Brain microvascular endothelial cell (primary cell): ENCODE data around the gene DNAI7.

Experiments
- DNase-seq: peaks from one replicate; pipeline ENCODE4 v3.0.0-alpha.2; 2020
- H3K27ac ChIP-seq: fragments of 250-450 bp; sonication (Bioruptor Pico); 2 replicates; pipeline ENCODE4 v1.5.1; 2020; ENCODE audit warnings: mild to moderate bottlenecking, moderate library complexity
- H3K27me3 ChIP-seq: fragments of 250-450 bp; sonication (Bioruptor Pico); replicated peaks from 2 replicates; pipeline ENCODE4 v1.5.1; 2020; ENCODE audit warnings: mild to moderate bottlenecking
- H3K36me3 ChIP-seq: fragments of 250-450 bp; sonication (Bioruptor Pico); replicated peaks from 2 replicates; pipeline ENCODE4 v1.5.1; 2020; ENCODE audit warnings: mild to moderate bottlenecking
- H3K4me3 ChIP-seq: 2 replicates; pipeline ENCODE4 v1.5.1; 2011; ENCODE audit warnings: low read depth, mild to moderate bottlenecking, control low read depth, low read length, moderate library complexity
- CTCF ChIP-seq: IDR thresholded peaks from 2 replicates; pipeline ENCODE4 v1.5.1; 2011; ENCODE audit warnings: low read depth, mild to moderate bottlenecking, moderate library complexity, low read length, control low read depth, inconsistent platforms; ENCODE audit errors: missing control alignments
- in situ Hi-C: cut with HindIII; loops from 2 replicates; pipeline ENCODE4 v1.10.0; 2017; ENCODE audit warnings: low sequenced_read_pairs, low pct_ligation_motif_present

DNAI7 gene

GRCh38 chr12:25200703-25201102 is 5.7 kb upstream of the DNAI7 start:
- H3K36me3 ChIP-seq, result no peaks in the 10 kb centered on the region
- TF ChIP-seq CTCF, result no peak
- peak; percentile 53 for DNase-seq
- H3K27ac ChIP-seq, result no peak overlapping the region
- no peaks in the 10 kb centered on the region for H3K27me3 ChIP-seq
- in situ Hi-C loops, result no loop called here
- no peak overlapping the region for H3K4me3 ChIP-seq

GRCh38 chr12:25197608-25198007 is 2.6 kb upstream of the DNAI7 start:
- DNase-seq, result no peak
- Histone ChIP-seq H3K27me3 (no peaks in the 10 kb centered on the region), H3K36me3 (no peaks in the 10 kb centered on the region), H3K27ac (no peak overlapping the region), H3K4me3 (no peak overlapping the region)
- in situ Hi-C loops, result no loop called here
- TF ChIP-seq CTCF, result no peak

DNA sequence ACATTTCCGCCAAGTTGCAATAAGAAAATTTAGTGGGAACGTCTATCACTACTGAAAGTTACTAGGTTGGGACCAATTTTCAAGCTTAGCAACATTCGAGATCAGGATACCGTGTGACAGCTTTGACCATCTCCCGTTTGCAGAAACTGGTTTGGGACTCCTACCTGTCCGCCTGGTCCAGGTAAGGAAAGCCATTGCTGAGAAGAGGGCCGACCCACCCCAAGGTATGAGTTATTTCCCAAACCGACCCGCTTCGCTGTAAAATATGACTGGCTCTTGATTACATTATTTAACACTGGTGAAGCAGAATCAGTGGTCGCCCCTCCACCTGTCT is 271 bp downstream of the DNAI7 start:
- no peaks in the 10 kb centered on the region for H3K36me3 ChIP-seq
- H3K4me3 ChIP-seq, result peak overlapping the region; percentile 77
- peak overlapping the region; percentile 95 for H3K27ac ChIP-seq
- in situ Hi-C loops, result no loop called here
- no peak for TF ChIP-seq CTCF
- no peaks in the 10 kb centered on the region for H3K27me3 ChIP-seq
- no peak for DNase-seq

DNA sequence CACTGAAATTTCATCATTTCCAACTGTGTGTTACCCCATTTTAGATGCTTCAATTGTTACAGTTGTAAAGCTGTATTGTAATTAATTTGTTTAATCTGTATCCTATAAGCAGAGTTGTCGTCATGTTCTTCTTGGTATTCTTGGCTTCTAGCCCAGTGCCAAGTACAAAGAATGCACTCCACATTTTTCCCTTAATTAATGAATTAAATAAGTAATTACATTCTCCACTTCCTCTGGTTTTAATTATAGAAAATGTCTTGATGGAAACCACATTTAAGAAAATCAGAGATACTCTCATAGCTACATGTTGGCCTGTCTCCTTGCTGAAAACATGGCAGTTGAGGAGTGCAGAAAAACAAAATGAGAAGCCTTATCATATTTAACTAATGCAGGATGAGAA is 746 bp downstream of the DNAI7 start:
- Histone ChIP-seq H3K4me3 (no peak overlapping the region), H3K36me3 (no peaks in the 10 kb centered on the region), H3K27me3 (no peaks in the 10 kb centered on the region), H3K27ac (no peak overlapping the region)
- in situ Hi-C loops, result no loop called here
- no peak for TF ChIP-seq CTCF
- no peak for DNase-seq

GRCh38 chr12:25190793-25191192 is 4.2 kb downstream of the DNAI7 start:
- Histone ChIP-seq H3K36me3 (no peaks in the 10 kb centered on the region), H3K4me3 (no peak overlapping the region), H3K27me3 (no peaks in the 10 kb centered on the region), H3K27ac (no peak overlapping the region)
- DNase-seq, result no peak
- in situ Hi-C loops, result no loop called here
- TF ChIP-seq CTCF, result no peak

GRCh38 chr12:25189656-25190055 is 5.3 kb downstream of the DNAI7 start:
- no peaks in the 10 kb centered on the region for H3K36me3 ChIP-seq
- no peaks in the 10 kb centered on the region for H3K27me3 ChIP-seq
- in situ Hi-C loops, result no loop called here
- TF ChIP-seq CTCF, result no peak
- H3K4me3 ChIP-seq, result no peak overlapping the region
- peak overlapping the region; percentile 79 for H3K27ac ChIP-seq
- DNase-seq, result no peak
